ENCODE measurements around the gene NOX3. TPM values are rescaled to one million over a fixed set of nuclear protein-coding genes. Genes with fewer than 3 reads are reported as not detected.

The NOX3 gene
- total RNA-seq, 6 experiments from 2014 or later = not detected

GRCh38 chr6:155378276-155378675 lies 77.4 kb downstream of the NOX3 start:
- Mint-ChIP-seq H3K27ac (no peak overlapping the region), H3K4me1 (ENCODE audit: low read depth) (peaks cover 84% of the 10 kb centered on the region), H3K36me3 (ENCODE audit: low read depth) (peaks cover 13% of the 10 kb centered on the region; the same call in 1 of the 2 replicates), H3K9me3 (no peaks in the 10 kb centered on the region), H3K4me3 (no peak overlapping the region), H3K27me3 (ENCODE audit: insufficient read depth) (no peaks in the 10 kb centered on the region)
- DNase-seq = no peak
- TF ChIP-seq CTCF (IDR thresholded peaks at IDR 0.05) = no peak

GRCh38 chr6:155377061-155377460 lies 78.6 kb downstream of the NOX3 start:
- Mint-ChIP-seq H3K9me3 (no peaks in the 10 kb centered on the region), H3K27me3 (ENCODE audit: insufficient read depth) (no peaks in the 10 kb centered on the region), H3K4me1 (ENCODE audit: low read depth) (peaks cover 85% of the 10 kb centered on the region), H3K36me3 (ENCODE audit: low read depth) (peaks cover 13% of the 10 kb centered on the region; the same call in 1 of the 2 replicates), H3K27ac (peak overlapping the region; percentile 91), H3K4me3 (peak overlapping the region; percentile 37)
- TF ChIP-seq CTCF (IDR thresholded peaks at IDR 0.05) = no peak
- peak; percentile 90 for DNase-seq

GRCh38 chr6:155375801-155376200 lies 79.8 kb downstream of the NOX3 start:
- Mint-ChIP-seq H3K9me3 (no peaks in the 10 kb centered on the region), H3K36me3 (ENCODE audit: low read depth) (peaks cover 13% of the 10 kb centered on the region; the same call in 1 of the 2 replicates), H3K4me3 (no peak overlapping the region), H3K4me1 (ENCODE audit: low read depth) (peaks cover 72% of the 10 kb centered on the region), H3K27ac (peak overlapping the region; percentile 91; the same call in 1 of the 2 replicates), H3K27me3 (ENCODE audit: insufficient read depth) (no peaks in the 10 kb centered on the region)
- no peak for DNase-seq
- no peak for TF ChIP-seq CTCF (IDR thresholded peaks at IDR 0.05)

GRCh38 chr6:155374681-155375080 lies 81.0 kb downstream of the NOX3 start:
- Mint-ChIP-seq H3K9me3 (no peaks in the 10 kb centered on the region), H3K4me3 (no peak overlapping the region), H3K36me3 (ENCODE audit: low read depth) (peaks cover 13% of the 10 kb centered on the region; the same call in 1 of the 2 replicates), H3K27ac (peak overlapping the region; percentile 23; the same call in 1 of the 2 replicates), H3K4me1 (ENCODE audit: low read depth) (peaks cover 71% of the 10 kb centered on the region), H3K27me3 (ENCODE audit: insufficient read depth) (no peaks in the 10 kb centered on the region)
- TF ChIP-seq CTCF (IDR thresholded peaks at IDR 0.05) = no peak
- no peak for DNase-seq

DNA sequence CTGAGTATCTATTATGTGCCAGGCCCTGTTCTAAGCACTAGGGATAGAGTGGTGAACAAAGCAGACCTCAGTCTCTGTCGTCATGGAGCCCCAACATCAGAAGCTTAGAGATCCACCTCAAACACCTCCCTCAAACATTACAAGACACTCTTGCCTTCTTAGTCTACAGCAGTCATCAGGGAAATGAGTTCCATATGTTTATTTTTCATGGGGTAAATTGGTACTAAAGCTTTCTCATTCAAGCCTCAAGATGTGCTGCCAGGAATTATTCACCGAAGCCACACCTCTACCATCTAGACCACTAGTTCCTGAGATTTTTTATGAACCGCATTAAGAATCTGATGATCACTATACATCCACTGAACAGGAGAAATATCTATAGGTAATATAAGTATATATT lies 82.4 kb downstream of the NOX3 start:
- TF ChIP-seq CTCF (IDR thresholded peaks at IDR 0.05) = no peak
- Mint-ChIP-seq H3K27me3 (ENCODE audit: insufficient read depth) (no peaks in the 10 kb centered on the region), H3K27ac (peak overlapping the region; percentile 36; the same call in 1 of the 2 replicates), H3K36me3 (ENCODE audit: low read depth) (peaks cover 13% of the 10 kb centered on the region; the same call in 1 of the 2 replicates), H3K4me1 (ENCODE audit: low read depth) (peaks cover 57% of the 10 kb centered on the region), H3K4me3 (no peak overlapping the region), H3K9me3 (no peaks in the 10 kb centered on the region)
- peak; percentile 11 for DNase-seq

All from HFFc6 (cell line).